GM12878 (cell line): ENCODE data around the gene TSR1. TPM values are rescaled to one million over a fixed set of nuclear protein-coding genes. Genes with fewer than 3 reads are reported as not detected.

Experiments
- E4F1 ChIP-seq: fragments of 450-650 bp; IDR thresholded peaks from 2 replicates; pipeline ENCODE4 v1.6.1; 2018; ENCODE audit warnings: borderline replicate concordance, mild to moderate bottlenecking; ENCODE audit not compliant: partially characterized antibody
- GABPA ChIP-seq: IDR thresholded peaks from 2 replicates; pipeline ENCODE4 v1.6.1; 2014; ENCODE audit warnings: antibody characterized with exemption, low read depth, mild to moderate bottlenecking, inconsistent platforms
- HCFC1 ChIP-seq: fragments of 150-350 bp; IDR thresholded peaks from 2 replicates; pipeline ENCODE4 v1.6.1; 2014; ENCODE audit warnings: low read length
- RELB ChIP-seq: fragments of 450-650 bp; IDR thresholded peaks from 2 replicates; pipeline ENCODE4 v1.6.1; 2017; ENCODE audit warnings: low read depth, mild to moderate bottlenecking, moderate library complexity
- TCF3 ChIP-seq: IDR thresholded peaks from 2 replicates; pipeline ENCODE4 v1.6.1; 2012; ENCODE audit warnings: low read depth, mild to moderate bottlenecking, low read length, borderline replicate concordance; ENCODE audit not compliant: insufficient read depth
- ZNF217 ChIP-seq: fragments of 450-650 bp; IDR thresholded peaks from 2 replicates; pipeline ENCODE4 v1.6.1; 2017; ENCODE audit warnings: antibody characterized with exemption, mild to moderate bottlenecking
- ZNF274 ChIP-seq: IDR thresholded peaks from one replicate; pipeline ENCODE4 v1.8.0; 2011; ENCODE audit not compliant: insufficient read length, insufficient read depth
- polyA plus RNA-seq, 11 experiments: library from polyadenylated mRNA; depleted of rRNA in 4 of 11; unstranded in 6 of 11; stranded (reverse) in 5 of 11; fragments of >200 nt; fragmentation: Nextera tagmentation in 4 of 11; fragmentation: Illumina TruSeq in 1 of 11; extraction: Ambion mirVana in 4 of 11; extraction: Trizol in 1 of 11; gene quantifications; 1 replicate in 1 of 11; 2 replicates in 10 of 11; pipeline versions ENCODE4 v1.2.1 to v1.2.3, GENCODE V29; 2011 to 2016; ENCODE audit warnings: inconsistent platforms in 2 of 11, missing spikeins in 2 of 11, low read depth in 1 of 11
- total RNA-seq, 4 experiments: library from RNA; depleted of rRNA in 3 of 4; stranded (reverse); fragments of >200 nt in 3 of 4; fragmentation: Illumina TruSeq in 1 of 4; extraction: Trizol in 1 of 4; gene quantifications; 2 replicates each; pipeline versions ENCODE4 v1.2.1 to v1.2.3, GENCODE V29; 2013 to 2021
- TF ChIP-seq, protein P1 (sequence below): fragments of 450-650 bp; IDR thresholded peaks from 2 replicates; pipeline ENCODE4 v1.6.1; 2017; ENCODE audit warnings: mild to moderate bottlenecking, low read depth, inconsistent platforms; ENCODE audit not compliant: poor library complexity, severe bottlenecking
- TF ChIP-seq, protein P2 (sequence below): fragments of 450-650 bp; IDR thresholded peaks from 2 replicates; pipeline ENCODE4 v1.6.1; 2017; ENCODE audit warnings: mild to moderate bottlenecking, moderate library complexity
- TF ChIP-seq, protein P3 (sequence below): fragments of 450-650 bp; IDR thresholded peaks from 2 replicates; pipeline ENCODE4 v1.6.1; 2017; ENCODE audit warnings: mild to moderate bottlenecking, moderate library complexity

Gene TSR1
- total and polyA plus RNA-seq, 10 of the 15 experiments (the other 5 are each of a cell fraction or from before 2014, with no cell fraction given) = 14.7 to 100 (median 46.9) TPM

GRCh38 chr17:2303204-2304188 is 32.8 kb downstream of the TSR1 start, which contains the start of the genes SMG6 and SRR (continued):
- TF ChIP-seq, protein P1, sequence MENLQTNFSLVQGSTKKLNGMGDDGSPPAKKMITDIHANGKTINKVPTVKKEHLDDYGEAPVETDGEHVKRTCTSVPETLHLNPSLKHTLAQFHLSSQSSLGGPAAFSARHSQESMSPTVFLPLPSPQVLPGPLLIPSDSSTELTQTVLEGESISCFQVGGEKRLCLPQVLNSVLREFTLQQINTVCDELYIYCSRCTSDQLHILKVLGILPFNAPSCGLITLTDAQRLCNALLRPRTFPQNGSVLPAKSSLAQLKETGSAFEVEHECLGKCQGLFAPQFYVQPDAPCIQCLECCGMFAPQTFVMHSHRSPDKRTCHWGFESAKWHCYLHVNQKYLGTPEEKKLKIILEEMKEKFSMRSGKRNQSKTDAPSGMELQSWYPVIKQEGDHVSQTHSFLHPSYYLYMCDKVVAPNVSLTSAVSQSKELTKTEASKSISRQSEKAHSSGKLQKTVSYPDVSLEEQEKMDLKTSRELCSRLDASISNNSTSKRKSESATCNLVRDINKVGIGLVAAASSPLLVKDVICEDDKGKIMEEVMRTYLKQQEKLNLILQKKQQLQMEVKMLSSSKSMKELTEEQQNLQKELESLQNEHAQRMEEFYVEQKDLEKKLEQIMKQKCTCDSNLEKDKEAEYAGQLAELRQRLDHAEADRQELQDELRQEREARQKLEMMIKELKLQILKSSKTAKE = no peak
- TF ChIP-seq RELB (peak; percentile 61; the same call in 1 of the 2 replicates), GABPA (no peak), ZNF217 (no peak), E4F1 (no peak), TCF3 (0 out of 2 replicates have a peak, but pooled peaks have one; percentile 23), ZNF274 (no peak), HCFC1 (no peak)
- TF ChIP-seq, protein P2, sequence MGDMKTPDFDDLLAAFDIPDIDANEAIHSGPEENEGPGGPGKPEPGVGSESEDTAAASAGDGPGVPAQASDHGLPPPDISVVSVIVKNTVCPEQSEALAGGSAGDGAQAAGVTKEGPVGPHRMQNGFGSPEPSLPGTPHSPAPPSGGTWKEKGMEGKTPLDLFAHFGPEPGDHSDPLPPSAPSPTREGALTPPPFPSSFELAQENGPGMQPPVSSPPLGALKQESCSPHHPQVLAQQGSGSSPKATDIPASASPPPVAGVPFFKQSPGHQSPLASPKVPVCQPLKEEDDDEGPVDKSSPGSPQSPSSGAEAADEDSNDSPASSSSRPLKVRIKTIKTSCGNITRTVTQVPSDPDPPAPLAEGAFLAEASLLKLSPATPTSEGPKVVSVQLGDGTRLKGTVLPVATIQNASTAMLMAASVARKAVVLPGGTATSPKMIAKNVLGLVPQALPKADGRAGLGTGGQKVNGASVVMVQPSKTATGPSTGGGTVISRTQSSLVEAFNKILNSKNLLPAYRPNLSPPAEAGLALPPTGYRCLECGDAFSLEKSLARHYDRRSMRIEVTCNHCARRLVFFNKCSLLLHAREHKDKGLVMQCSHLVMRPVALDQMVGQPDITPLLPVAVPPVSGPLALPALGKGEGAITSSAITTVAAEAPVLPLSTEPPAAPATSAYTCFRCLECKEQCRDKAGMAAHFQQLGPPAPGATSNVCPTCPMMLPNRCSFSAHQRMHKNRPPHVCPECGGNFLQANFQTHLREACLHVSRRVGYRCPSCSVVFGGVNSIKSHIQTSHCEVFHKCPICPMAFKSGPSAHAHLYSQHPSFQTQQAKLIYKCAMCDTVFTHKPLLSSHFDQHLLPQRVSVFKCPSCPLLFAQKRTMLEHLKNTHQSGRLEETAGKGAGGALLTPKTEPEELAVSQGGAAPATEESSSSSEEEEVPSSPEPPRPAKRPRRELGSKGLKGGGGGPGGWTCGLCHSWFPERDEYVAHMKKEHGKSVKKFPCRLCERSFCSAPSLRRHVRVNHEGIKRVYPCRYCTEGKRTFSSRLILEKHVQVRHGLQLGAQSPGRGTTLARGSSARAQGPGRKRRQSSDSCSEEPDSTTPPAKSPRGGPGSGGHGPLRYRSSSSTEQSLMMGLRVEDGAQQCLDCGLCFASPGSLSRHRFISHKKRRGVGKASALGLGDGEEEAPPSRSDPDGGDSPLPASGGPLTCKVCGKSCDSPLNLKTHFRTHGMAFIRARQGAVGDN = peak; percentile 56; the same call in 1 of the 2 replicates
- TF ChIP-seq, protein P3, sequence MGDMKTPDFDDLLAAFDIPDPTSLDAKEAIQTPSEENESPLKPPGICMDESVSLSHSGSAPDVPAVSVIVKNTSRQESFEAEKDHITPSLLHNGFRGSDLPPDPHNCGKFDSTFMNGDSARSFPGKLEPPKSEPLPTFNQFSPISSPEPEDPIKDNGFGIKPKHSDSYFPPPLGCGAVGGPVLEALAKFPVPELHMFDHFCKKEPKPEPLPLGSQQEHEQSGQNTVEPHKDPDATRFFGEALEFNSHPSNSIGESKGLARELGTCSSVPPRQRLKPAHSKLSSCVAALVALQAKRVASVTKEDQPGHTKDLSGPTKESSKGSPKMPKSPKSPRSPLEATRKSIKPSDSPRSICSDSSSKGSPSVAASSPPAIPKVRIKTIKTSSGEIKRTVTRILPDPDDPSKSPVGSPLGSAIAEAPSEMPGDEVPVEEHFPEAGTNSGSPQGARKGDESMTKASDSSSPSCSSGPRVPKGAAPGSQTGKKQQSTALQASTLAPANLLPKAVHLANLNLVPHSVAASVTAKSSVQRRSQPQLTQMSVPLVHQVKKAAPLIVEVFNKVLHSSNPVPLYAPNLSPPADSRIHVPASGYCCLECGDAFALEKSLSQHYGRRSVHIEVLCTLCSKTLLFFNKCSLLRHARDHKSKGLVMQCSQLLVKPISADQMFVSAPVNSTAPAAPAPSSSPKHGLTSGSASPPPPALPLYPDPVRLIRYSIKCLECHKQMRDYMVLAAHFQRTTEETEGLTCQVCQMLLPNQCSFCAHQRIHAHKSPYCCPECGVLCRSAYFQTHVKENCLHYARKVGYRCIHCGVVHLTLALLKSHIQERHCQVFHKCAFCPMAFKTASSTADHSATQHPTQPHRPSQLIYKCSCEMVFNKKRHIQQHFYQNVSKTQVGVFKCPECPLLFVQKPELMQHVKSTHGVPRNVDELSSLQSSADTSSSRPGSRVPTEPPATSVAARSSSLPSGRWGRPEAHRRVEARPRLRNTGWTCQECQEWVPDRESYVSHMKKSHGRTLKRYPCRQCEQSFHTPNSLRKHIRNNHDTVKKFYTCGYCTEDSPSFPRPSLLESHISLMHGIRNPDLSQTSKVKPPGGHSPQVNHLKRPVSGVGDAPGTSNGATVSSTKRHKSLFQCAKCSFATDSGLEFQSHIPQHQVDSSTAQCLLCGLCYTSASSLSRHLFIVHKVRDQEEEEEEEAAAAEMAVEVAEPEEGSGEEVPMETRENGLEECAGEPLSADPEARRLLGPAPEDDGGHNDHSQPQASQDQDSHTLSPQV = no peak
